Non-pigmented ciliary epithelial cell (primary cell): ENCODE data around the gene TMEM223.
"Not testable (repeated sequence)": the region's sequence is repeated elsewhere in the genome, so short reads cannot be mapped to it uniquely, and the experiment has no call there.

Experiments used
- DNase-seq: peaks from one replicate; pipeline ENCODE4 v3.0.0-alpha.2; 2010; ENCODE audit warnings: low read depth

The TMEM223 gene

GRCh38 chr11:62791501-62792201, at the start of gene TMEM223:
Gene TMEM223, minus strand, starts transcription at chr11:62792006. Its CDS starts 12 bp downstream, at chr11:62791994.
- no peak for DNase-seq

- not testable (repeated sequence) for DNase-seq
These were observed 49.0 kb upstream of the TMEM223 start for GRCh38 chr11:62840721-62841360.

- no peak for DNase-seq
These were observed 47.5 kb upstream of the TMEM223 start, which contains the start of gene WDR74 for GRCh38 chr11:62839050-62839945. Gene WDR74, minus strand, starts transcription at chr11:62839590. Its CDS starts 20 bp downstream, at chr11:62839570.

- no peak for DNase-seq
These were observed 43.5 kb upstream of the TMEM223 start for GRCh38 chr11:62835336-62835735.

- no peak for DNase-seq
These were observed 40.8 kb upstream of the TMEM223 start, which contains the start of gene TEX54 for GRCh38 chr11:62832336-62833234. Gene TEX54, minus strand, starts transcription at chr11:62832841.

GRCh38 chr11:62831520-62832335, 39.9 kb upstream of the TMEM223 start, which contains the start of gene STX5:
Gene STX5, minus strand, starts transcription at chr11:62832051. Its CDS starts 808 bp downstream, at chr11:62831243.
- peak; percentile 95 for DNase-seq

- DNase-seq, result no peak
These were observed 39.2 kb upstream of the TMEM223 start for GRCh38 chr11:62830904-62831519.

- DNase-seq, result not testable (repeated sequence)
These were observed 36.3 kb upstream of the TMEM223 start for GRCh38 chr11:62828130-62828529.

- DNase-seq, result no peak
These were observed 31.9 kb upstream of the TMEM223 start for GRCh38 chr11:62823677-62824076.

GRCh38 chr11:62817129-62817528, 25.3 kb upstream of the TMEM223 start:
- DNase-seq, result no peak

GRCh38 chr11:62816557-62816956, 24.8 kb upstream of the TMEM223 start:
- DNase-seq, result no peak

GRCh38 chr11:62811659-62812058, 19.9 kb upstream of the TMEM223 start:
- no peak for DNase-seq

- DNase-seq, result no peak
These were observed 18.9 kb upstream of the TMEM223 start for GRCh38 chr11:62810748-62811147.

- DNase-seq, result no peak
These were observed 14.9 kb upstream of the TMEM223 start for GRCh38 chr11:62806611-62807121.

- DNase-seq, result no peak
These were observed 14.2 kb upstream of the TMEM223 start for GRCh38 chr11:62805961-62806441.

GRCh38 chr11:62805076-62805892, 13.5 kb upstream of the TMEM223 start, which contains the start of gene NXF1:
Gene NXF1, minus strand, starts transcription at chr11:62805440. Its CDS starts 84 bp downstream, at chr11:62805356.
- peak; percentile 58 for DNase-seq

GRCh38 chr11:62804310-62805075, 12.7 kb upstream of the TMEM223 start:
- DNase-seq, result no peak

- no peak for DNase-seq
These were observed 9.3 kb upstream of the TMEM223 start for GRCh38 chr11:62801071-62801470.
